Measurements from ENCODE around the gene ENTREP1. TPM values are rescaled to one million over a fixed set of nuclear protein-coding genes. Genes with fewer than 3 reads are reported as not detected.

The ENTREP1 gene
- total RNA-seq, 1 experiment from 2014 or later = 21.3 TPM

DNA sequence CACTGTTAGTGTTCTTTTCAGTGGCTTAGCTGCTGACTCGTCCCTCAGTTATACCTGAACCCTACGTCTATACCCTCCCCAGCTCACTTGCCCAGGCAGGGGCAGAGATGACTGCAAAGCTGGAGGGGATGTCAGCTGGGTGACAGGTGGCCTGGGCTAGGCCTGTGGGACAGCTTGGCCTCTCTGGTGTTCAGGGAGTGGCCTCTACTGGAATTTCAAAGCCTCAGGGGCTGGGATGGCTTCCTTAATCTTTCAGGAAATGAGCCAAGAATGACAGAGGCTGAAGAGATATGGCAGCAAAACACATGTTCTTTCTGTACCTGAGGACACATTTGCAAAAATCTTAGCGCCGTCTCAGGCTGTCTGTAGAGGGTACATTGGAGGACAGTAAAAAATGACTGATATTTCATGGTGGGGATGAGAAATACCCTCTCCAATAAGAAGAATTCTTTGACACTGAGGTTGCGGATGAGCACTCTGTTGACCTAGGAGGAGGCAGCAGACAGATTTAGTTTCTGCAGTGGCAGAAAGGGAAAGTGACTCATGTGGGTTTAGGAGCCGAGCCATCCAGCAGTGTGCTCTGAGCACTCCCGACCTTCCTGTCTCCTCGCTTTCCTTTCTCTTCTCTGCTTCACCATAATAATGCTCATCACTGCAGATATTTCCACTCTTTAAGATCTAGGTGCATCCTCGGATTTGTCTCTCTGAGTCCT, 54.4 kb downstream of the ENTREP1 start:
- Histone ChIP-seq H3K23me2 (ENCODE audit: insufficient read length, low read depth, low read length, poor library complexity, severe bottlenecking) (no peaks in the 10 kb centered on the region), H3K4ac (ENCODE audit: low read depth, low read length) (no peak overlapping the region), H2BK5ac (ENCODE audit: insufficient read length, low read length) (no peak overlapping the region), H4K91ac (ENCODE audit: insufficient read length, low read depth, low read length) (no peak overlapping the region), H3K14ac (ENCODE audit: insufficient read depth, low read length) (no peak overlapping the region), H3K23ac (ENCODE audit: insufficient read length, low read depth, low read length) (no peak overlapping the region), H2AK5ac (ENCODE audit: insufficient read length, low read length) (no peak overlapping the region), H2BK120ac (ENCODE audit: low read depth, low read length, poor library complexity, severe bottlenecking) (no peak overlapping the region), H3K27ac (ENCODE audit: insufficient read length, low read depth, low read length) (no peak overlapping the region), H2AFZ (ENCODE audit: low read length) (no peak overlapping the region), H3K27me3 (ENCODE audit: insufficient read depth, low read length) (no peaks in the 10 kb centered on the region), H3K79me1 (ENCODE audit: insufficient read depth, low read depth, low read length, poor library complexity, severe bottlenecking) (no peaks in the 10 kb centered on the region), H3K18ac (ENCODE audit: insufficient read length, low read depth, low read length) (no peak overlapping the region), H3K56ac (ENCODE audit: insufficient read length, low read depth, low read length) (no peak overlapping the region), H3T11ph (ENCODE audit: low read length) (no peak overlapping the region), H4K20me1 (ENCODE audit: control insufficient read depth, insufficient read depth, insufficient read length) (no peaks in the 10 kb centered on the region), H4K5ac (ENCODE audit: insufficient read length, low read depth, low read length) (no peak overlapping the region), H2BK12ac (ENCODE audit: insufficient read length, low read depth, low read length) (no peak overlapping the region), H2BK20ac (ENCODE audit: low read depth, low read length, poor library complexity, severe bottlenecking) (no peak overlapping the region), H3K4me2 (ENCODE audit: insufficient read depth, insufficient read length, low read length) (no peak overlapping the region), H3K79me2 (ENCODE audit: insufficient read depth, low read length) (no peaks in the 10 kb centered on the region), H3K4me1 (ENCODE audit: insufficient read depth, low read length) (peaks cover 4% of the 10 kb centered on the region; the same call in 1 of the 2 replicates), H4K8ac (replicated peaks; ENCODE audit: insufficient read length, low read depth, low read length) (no peak overlapping the region), H3K9me3 (ENCODE audit: control insufficient read depth, low read depth, low read length) (no peaks in the 10 kb centered on the region), H2BK15ac (ENCODE audit: low read depth, low read length) (no peak overlapping the region), H3K9ac (ENCODE audit: extremely low read depth, insufficient read length, low read length) (no peak overlapping the region)
- no peaks in the 10 kb centered on the region; the same call in 1 of the 2 replicates for H3K27me3 Mint-ChIP-seq (ENCODE audit: low read depth)
- TF ChIP-seq, protein P1, sequence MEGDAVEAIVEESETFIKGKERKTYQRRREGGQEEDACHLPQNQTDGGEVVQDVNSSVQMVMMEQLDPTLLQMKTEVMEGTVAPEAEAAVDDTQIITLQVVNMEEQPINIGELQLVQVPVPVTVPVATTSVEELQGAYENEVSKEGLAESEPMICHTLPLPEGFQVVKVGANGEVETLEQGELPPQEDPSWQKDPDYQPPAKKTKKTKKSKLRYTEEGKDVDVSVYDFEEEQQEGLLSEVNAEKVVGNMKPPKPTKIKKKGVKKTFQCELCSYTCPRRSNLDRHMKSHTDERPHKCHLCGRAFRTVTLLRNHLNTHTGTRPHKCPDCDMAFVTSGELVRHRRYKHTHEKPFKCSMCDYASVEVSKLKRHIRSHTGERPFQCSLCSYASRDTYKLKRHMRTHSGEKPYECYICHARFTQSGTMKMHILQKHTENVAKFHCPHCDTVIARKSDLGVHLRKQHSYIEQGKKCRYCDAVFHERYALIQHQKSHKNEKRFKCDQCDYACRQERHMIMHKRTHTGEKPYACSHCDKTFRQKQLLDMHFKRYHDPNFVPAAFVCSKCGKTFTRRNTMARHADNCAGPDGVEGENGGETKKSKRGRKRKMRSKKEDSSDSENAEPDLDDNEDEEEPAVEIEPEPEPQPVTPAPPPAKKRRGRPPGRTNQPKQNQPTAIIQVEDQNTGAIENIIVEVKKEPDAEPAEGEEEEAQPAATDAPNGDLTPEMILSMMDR (conservative IDR thresholded peaks at IDR 0.05) = no peak
- H3K4me1 Mint-ChIP-seq = peaks cover 18 to 19% of the 10 kb centered on the region in 2 experiments
- no peak overlapping the region for H3K4me3 Mint-ChIP-seq
- DNase-seq = no peak
- H3K36me3 Mint-ChIP-seq (ENCODE audit: insufficient read depth in 1 of 3, low read depth in 3 of 3) = peaks cover 6 to 62% (median 11%) of the 10 kb centered on the region in 3 experiments; a peak in 6 of 7 replicates
- no CpG with 5 or more reads among the region's 9 CpGs for WGBS (ENCODE audit: extremely low coverage, insufficient read length, low lambda C conversion rate)
- no peaks in the 10 kb centered on the region for H3K9me3 Mint-ChIP-seq
- H3K27ac Mint-ChIP-seq = no peak overlapping the region; a peak in 1 of 7 replicates
